NCI-H1417 treated with DMSO at 0.1 percent for 48 hours (cell line): ENCODE measurements around the gene AQP12A.

Experiments used
- DNase-seq: peaks from one replicate; lab custom pipeline; 2025; lab: John Stamatoyannopoulos, UW

The AQP12A gene

DNA sequence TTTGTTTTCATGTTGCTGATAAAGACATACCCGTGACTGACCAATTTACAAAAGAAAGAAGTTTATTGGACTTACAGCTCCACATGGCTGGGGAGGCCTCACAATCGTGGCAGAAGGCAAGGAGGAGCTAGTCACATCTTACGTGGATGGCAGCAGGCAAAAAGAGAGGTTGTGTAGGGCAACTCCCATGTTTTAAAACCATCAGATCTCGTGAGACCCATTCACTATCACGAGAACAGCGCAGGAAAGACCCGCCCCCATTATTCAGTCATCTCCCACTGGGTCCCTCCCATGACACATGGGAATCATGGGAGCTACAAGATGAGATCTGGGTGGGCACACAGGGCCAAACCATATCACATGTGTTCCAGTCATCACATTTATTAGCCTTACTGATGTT, 16.8 kb downstream of the AQP12A start:
- DNase-seq, result no peak

GRCh38 chr2:240711296-240711695, 19.6 kb downstream of the AQP12A start:
- DNase-seq, result no peak

DNA sequence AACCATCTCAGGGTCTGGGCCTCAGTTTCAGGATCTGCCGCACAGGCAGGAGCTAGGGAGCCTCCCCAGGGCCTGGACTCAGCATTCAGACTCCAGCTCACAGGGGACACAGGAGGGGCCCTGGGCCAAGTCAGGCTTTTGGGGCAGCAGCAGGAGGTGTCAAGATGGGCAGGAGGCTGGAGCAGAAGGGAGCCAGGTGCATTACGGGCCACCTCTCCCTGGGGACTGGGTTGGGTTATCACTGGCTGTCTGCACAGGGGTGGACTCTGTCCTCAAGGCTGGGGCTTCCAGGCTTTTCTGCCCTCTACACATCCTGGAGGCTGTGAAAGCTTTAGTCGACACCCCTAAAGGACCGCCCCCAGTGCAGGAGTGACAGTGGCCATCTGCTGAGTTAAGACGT, 20.0 kb downstream of the AQP12A start:
- DNase-seq, result no peak

DNA sequence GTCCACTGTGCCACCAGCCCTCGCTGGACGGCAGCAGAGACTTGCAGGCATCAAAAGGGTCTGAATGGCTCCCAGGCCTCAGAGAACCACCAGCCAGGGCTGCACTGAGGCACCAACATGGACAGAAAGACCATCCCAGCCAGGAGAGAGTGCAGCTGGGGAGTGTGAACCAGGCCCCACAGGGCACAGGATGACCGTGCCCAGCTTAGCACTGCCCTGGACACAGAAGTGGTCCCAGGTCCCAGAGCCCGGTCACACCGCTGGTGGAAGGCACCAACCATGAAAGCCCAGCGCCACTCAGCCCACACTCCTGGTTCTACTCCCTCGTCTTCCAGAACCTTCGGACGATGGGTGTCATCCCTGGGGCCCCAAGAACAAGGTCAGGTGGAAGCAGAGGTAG, 20.5 kb downstream of the AQP12A start:
- no peak for DNase-seq

DNA sequence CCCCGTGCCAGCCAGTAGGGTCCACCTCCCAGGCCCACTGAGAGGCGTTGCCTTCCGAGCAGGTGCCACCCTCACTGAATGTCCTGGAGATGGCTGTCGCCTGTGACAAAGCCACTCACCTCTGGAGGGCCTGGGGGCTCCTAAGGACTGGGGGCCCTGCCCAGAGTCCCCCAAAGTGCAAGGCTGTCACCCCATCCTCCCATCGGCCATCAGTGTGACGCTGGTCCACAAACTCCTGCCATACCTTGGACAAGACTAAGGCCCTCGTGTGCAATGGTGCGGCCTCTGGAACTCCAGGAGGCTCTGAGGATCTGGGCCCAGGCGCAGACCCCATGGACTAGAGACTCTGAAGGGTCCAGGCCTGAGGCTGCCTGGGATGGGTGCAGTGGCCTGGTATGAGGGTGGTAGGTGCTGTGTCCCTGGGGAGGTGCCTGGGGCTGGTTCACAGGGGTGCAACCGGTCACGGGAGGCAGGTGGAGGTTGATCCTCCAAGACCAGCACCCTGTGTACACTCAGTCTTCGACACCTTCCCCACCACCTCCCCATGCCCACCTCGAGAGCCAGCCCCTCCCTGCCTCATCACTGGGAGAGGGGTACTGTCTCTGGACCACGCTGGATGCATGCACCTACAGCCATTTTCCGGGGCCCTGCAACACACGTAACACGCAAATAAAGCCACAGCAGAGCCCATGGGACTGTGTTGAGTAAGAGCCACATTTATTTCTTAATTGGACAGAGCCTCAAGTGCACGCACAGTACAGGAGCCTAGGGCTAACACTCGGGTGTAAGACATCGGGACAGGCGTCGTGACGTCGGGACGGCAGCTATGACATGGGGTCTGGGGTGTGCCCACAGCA, 21.6 kb downstream of the AQP12A start:
- no peak for DNase-seq

GRCh38 chr2:240713928-240714746, 22.5 kb downstream of the AQP12A start:
- DNase-seq, result no peak

GRCh38 chr2:240714747-240715725, 23.4 kb downstream of the AQP12A start:
- DNase-seq, result no peak

DNA sequence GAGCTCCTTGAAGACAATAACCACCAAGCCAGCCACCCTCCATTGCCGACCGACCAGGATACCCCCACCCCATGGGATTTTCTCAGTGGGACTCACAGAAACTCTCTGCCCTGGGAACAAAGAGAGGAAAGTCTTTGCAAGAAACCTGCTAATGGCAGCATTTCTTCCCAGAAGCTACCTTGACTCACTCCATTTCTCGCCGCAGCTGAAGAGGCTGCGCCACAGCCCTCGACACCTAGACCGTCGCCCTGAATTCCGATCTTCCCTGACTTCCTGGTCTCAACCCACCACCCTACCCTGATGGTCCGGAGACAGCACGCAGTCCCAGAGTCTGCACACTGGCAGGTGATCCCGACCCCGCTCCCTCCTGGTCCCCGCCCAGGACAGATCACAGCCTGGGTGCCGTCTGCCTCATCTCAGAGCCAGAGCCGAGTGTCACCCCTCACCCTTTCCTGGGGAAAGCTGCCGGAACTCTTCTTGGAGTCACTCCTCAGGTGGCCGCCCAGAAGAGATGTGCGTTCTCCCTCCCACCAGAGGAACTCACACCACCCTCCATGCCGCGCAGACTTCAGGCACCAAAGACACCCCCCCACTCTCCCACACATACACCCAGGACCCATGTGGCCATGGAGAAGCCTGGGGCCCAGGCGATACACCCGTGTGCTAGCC, 24.6 kb downstream of the AQP12A start:
- no peak for DNase-seq

DNA sequence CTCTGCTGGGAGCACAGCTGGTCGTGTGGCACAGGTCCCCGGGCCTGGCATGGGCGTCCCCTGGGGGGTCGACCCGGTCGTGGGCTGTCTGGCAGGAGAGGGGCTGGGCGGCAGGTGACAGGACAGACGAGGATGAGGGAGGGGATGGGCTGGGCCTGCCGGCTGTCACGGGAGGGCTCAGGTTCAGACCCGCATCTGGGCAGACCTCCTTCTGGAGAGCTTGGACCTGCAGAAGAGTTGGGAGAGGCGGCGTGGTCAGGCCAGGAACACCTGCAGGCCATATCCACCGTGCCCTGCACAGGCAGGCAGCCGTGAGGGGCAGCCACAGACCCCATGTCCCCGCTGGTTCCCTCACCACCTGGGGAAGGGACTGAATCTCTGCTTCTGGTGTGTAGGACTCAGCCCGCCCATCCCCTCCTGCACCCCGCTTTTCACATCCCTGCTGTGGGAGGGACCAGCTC, 25.5 kb downstream of the AQP12A start:
- DNase-seq, result no peak

GRCh38 chr2:240717681-240718581, 26.3 kb downstream of the AQP12A start:
- DNase-seq, result no peak

DNA sequence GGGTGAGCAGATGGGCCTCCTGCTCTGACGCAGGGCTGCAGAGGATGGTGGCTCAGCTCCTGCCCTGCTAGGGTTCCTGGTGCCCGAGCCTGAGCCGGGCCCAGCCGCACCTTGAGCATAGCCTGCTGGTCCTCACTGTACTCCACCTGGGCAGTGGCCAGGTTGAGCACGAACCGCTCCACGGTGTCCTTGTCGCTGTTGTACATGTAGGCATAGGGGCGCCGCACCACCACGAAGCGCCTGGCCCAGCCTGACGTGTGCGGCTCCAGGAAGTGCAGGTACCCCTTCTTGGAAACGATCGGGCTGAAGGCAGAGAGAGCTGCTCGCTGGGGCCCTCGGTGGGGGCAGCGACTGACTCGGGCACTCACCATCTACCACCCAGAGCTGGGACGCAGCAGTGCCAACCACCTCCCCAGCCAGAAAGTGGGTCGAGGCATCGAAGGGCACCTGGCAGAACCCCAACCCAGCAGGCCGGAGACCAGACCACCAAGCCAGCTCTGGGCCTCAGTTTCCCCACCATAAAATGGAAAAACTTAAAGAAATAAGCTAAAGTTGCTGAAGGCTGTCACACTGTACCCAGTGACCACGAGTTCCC, 27.3 kb downstream of the AQP12A start:
- DNase-seq, result no peak

- DNase-seq, result no peak
Observed at GRCh38 chr2:240719676-240720545, 28.2 kb downstream of the AQP12A start.

- no peak for DNase-seq
Observed at GRCh38 chr2:240720686-240721595, 29.3 kb downstream of the AQP12A start.

DNA sequence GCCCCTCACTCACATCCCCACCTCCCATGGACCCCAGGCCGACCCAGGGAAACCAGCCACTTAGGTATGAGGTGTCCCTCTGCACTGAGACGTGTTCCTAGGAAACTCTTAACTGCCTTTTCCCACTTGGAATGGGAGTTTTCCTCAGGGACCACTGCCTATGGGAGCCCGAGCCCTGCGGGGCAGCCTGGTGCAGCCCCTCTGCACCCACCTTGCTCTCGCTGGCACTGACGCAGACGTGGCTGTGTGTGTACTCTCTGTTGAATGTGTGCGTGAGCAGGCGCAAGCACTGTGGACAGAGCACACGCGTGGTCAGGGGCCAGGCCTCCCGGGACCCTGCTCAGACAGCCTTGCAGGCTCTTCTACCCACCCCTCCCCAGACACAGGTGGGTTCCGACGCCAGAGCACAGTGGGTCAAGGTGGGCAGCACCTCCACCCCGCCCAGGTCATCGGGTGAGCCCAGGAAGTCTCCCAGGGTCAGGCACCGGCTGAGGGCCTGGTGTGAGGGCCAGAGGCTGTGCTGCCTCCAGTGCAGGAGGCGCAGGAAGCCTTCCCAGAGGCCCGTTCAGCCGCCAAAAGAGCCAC, 30.0 kb downstream of the AQP12A start:
- no peak for DNase-seq

GRCh38 chr2:240722376-240722775, 30.7 kb downstream of the AQP12A start:
- DNase-seq, result no peak

- DNase-seq, result no peak
Observed at GRCh38 chr2:240722796-240723735, 31.4 kb downstream of the AQP12A start.
